Sigmoid colon (tissue), 7 donors: ENCODE results near the gene CTNND2. TPM values are rescaled to one million over a fixed set of nuclear protein-coding genes. Genes with fewer than 3 reads are reported as not detected.

ENCODE experiments used
- DNase-seq: peaks from one replicate; pipeline ENCODE4 v3.0.0-alpha.2; 2019
- H3K27ac ChIP-seq, 4 donors: fragments of 200-600 bp; sonication (generic); one replicate each; pipeline ENCODE4 v1.5.1; 2016 to 2019; ENCODE audit warnings: mild to moderate bottlenecking in 1 of 4
- H3K27me3 ChIP-seq, 3 donors: fragments of 200-600 bp; sonication (generic); one replicate each; pipeline ENCODE4 v1.5.1; 2019; ENCODE audit warnings: mild to moderate bottlenecking in 1 of 3
- H3K36me3 ChIP-seq, 4 donors: fragments of 200-600 bp; sonication (generic); one replicate each; pipeline ENCODE4 v1.5.1; 2016 to 2019
- H3K4me1 ChIP-seq, 4 donors: fragments of 200-600 bp; sonication (generic); one replicate each; pipeline ENCODE4 v1.5.1; 2017 to 2019
- H3K4me3 ChIP-seq, 4 donors: fragments of 200-600 bp; sonication (generic); one replicate each; pipeline ENCODE4 v1.5.1; 2017 to 2019; ENCODE audit warnings: mild to moderate bottlenecking in 2 of 4, moderate library complexity in 1 of 4
- H3K9me3 ChIP-seq, 4 donors: fragments of 200-600 bp in 3 of 4; sonication (generic) in 3 of 4; one replicate each; pipeline versions ENCODE4 v1.5.1 to v1.6.1; 2013 to 2019
- EP300 ChIP-seq, 4 donors: sonication (generic); formaldehyde crosslinking; IDR thresholded peaks; one replicate each; pipeline ENCODE4 v1.6.1; 2017; ENCODE audit warnings: antibody characterized with exemption in 4 of 4
- POLR2A ChIP-seq, 2 donors: fragments of 450-650 bp; IDR thresholded peaks; one replicate each; pipeline ENCODE4 v1.6.1; 2016; ENCODE audit warnings: antibody characterized with exemption in 2 of 2, mild to moderate bottlenecking in 2 of 2, moderate library complexity in 2 of 2
- POLR2AphosphoS5 ChIP-seq, 4 donors: sonication (generic); formaldehyde crosslinking; IDR thresholded peaks; one replicate each; pipeline ENCODE4 v1.6.1; 2017; ENCODE audit warnings: antibody characterized with exemption in 4 of 4
- WGBS, 2 donors: extraction: QIAGEN DNeasy Blood & Tissue Kit; methylation state at CpG; one replicate each; pipeline ENCODE4 v1.1.7; 2013; 5-methylcytosine and 5-hydroxymethylcytosine counted together
- intact Hi-C: fragments of 100-400 bp; cut with DNase I; formaldehyde crosslinking; loops from one replicate; pipeline ENCODE4 v1.15.1; 2023
- polyA plus RNA-seq, 3 donors: library from polyadenylated mRNA; stranded (reverse); fragments of 200-250 nt; gene quantifications; one replicate each; pipeline ENCODE4 v1.2.3, GENCODE V29; 2013
- total RNA-seq, 4 donors: library from RNA; depleted of rRNA; stranded (reverse); fragments of >200 nt; gene quantifications; one replicate each; pipeline ENCODE4 v1.1.0, GENCODE V29; 2016
- TF ChIP-seq, protein P1 (sequence below), 4 experiments: fragments of 450-650 bp in 3 of 4; fragments of 200-600 bp in 1 of 4; IDR thresholded peaks; one replicate each; pipeline ENCODE4 v1.5.1; 2016 to 2019; ENCODE audit warnings: antibody characterized with exemption in 4 of 4, mild to moderate bottlenecking in 3 of 4, moderate library complexity in 2 of 4
- donor health status: healthy with polysubstance abuse.
- donor health status: Bipolar disorder and iron deficiency.
- donor health status: healthy.

Gene CTNND2
- total and polyA plus RNA-seq, 7 donors: 0.36 to 2.5 (median 0.84) TPM; not detected in 1

GRCh38 chr5:10969684-10970180, 934.5 kb downstream of the CTNND2 start:
- Histone ChIP-seq H3K4me3 (no peak overlapping the region), H3K36me3 (no peaks in the 10 kb centered on the region), H3K27ac (no peak overlapping the region), H3K4me1 (no peaks in the 10 kb centered on the region), H3K27me3 (no peaks in the 10 kb centered on the region), H3K9me3 (no peaks in the 10 kb centered on the region)
- no peak for DNase-seq
- no peak for TF ChIP-seq EP300 (IDR thresholded peaks at IDR 0.05)
- no peak for TF ChIP-seq POLR2AphosphoS5 (IDR thresholded peaks at IDR 0.05)
- TF ChIP-seq, protein P1, sequence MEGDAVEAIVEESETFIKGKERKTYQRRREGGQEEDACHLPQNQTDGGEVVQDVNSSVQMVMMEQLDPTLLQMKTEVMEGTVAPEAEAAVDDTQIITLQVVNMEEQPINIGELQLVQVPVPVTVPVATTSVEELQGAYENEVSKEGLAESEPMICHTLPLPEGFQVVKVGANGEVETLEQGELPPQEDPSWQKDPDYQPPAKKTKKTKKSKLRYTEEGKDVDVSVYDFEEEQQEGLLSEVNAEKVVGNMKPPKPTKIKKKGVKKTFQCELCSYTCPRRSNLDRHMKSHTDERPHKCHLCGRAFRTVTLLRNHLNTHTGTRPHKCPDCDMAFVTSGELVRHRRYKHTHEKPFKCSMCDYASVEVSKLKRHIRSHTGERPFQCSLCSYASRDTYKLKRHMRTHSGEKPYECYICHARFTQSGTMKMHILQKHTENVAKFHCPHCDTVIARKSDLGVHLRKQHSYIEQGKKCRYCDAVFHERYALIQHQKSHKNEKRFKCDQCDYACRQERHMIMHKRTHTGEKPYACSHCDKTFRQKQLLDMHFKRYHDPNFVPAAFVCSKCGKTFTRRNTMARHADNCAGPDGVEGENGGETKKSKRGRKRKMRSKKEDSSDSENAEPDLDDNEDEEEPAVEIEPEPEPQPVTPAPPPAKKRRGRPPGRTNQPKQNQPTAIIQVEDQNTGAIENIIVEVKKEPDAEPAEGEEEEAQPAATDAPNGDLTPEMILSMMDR (IDR thresholded peaks at IDR 0.05): no peak
- no peak for TF ChIP-seq POLR2A (IDR thresholded peaks at IDR 0.05)
- intact Hi-C loops: no loop called here
- WGBS, 2 donors: 77 to 87% methylated on average over 8 of the region's 8 CpGs

GRCh38 chr5:10964806-10965205, 939.4 kb downstream of the CTNND2 start:
- no peaks in the 10 kb centered on the region for H3K36me3 ChIP-seq
- no peaks in the 10 kb centered on the region for H3K4me1 ChIP-seq
- WGBS, 2 donors: 61 to 82% methylated on average over 6 of the region's 6 CpGs
- no peak for DNase-seq
- no peaks in the 10 kb centered on the region for H3K9me3 ChIP-seq
- no peak overlapping the region for H3K4me3 ChIP-seq
- no peaks in the 10 kb centered on the region for H3K27me3 ChIP-seq
- no peak for TF ChIP-seq POLR2AphosphoS5 (IDR thresholded peaks at IDR 0.05)
- no peak for TF ChIP-seq POLR2A (IDR thresholded peaks at IDR 0.05)
- no peak for TF ChIP-seq EP300 (IDR thresholded peaks at IDR 0.05)
- TF ChIP-seq, protein P1 (IDR thresholded peaks at IDR 0.05): no peak
- intact Hi-C loops: no loop called here
- no peak overlapping the region for H3K27ac ChIP-seq

- Histone ChIP-seq H3K27me3 (no peaks in the 10 kb centered on the region), H3K4me3 (no peak overlapping the region), H3K36me3 (no peaks in the 10 kb centered on the region), H3K9me3 (no peaks in the 10 kb centered on the region), H3K4me1 (no peaks in the 10 kb centered on the region), H3K27ac (no peak overlapping the region)
- intact Hi-C loops: no loop called here
- no peak for DNase-seq
- TF ChIP-seq POLR2AphosphoS5 (IDR thresholded peaks at IDR 0.05) (no peak), EP300 (IDR thresholded peaks at IDR 0.05) (no peak), POLR2A (IDR thresholded peaks at IDR 0.05) (no peak)
These were observed 945.5 kb downstream of the CTNND2 start for GRCh38 chr5:10958728-10959127.

- no peaks in the 10 kb centered on the region for H3K4me1 ChIP-seq
- no peaks in the 10 kb centered on the region for H3K27me3 ChIP-seq
- H3K27ac ChIP-seq: no peak overlapping the region
- 84 to 88% methylated on average over 5 of the region's 5 CpGs for WGBS, 2 donors
- intact Hi-C loops: no loop called here
- TF ChIP-seq POLR2A (IDR thresholded peaks at IDR 0.05) (no peak), POLR2AphosphoS5 (IDR thresholded peaks at IDR 0.05) (no peak), EP300 (IDR thresholded peaks at IDR 0.05) (no peak)
- TF ChIP-seq, protein P1 (IDR thresholded peaks at IDR 0.05): no peak
- H3K4me3 ChIP-seq: no peak overlapping the region
- no peaks in the 10 kb centered on the region for H3K36me3 ChIP-seq
- DNase-seq: no peak
- H3K9me3 ChIP-seq: no peaks in the 10 kb centered on the region
These were observed 954.2 kb downstream of the CTNND2 start for GRCh38 chr5:10949856-10950630.

DNA sequence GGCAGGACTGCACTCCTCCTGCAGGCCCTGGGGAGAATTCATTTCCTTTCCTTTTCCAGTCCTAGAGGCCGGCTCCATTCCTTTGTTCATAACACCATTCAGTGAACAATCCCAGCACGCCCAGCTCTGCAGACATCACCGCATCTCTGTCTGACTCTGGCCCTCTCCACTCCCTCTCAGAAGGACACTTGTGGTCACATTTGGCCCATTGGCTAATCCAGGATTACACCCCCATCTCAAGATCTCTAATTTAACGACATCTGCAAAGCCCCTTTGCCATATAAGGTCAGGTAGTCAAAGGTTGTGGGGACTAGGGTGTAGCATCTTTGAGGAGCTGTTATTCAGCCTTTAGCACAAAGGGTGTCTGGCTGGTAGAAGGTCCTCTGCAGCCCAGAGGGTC, 958.2 kb downstream of the CTNND2 start:
- Histone ChIP-seq H3K4me1 (no peaks in the 10 kb centered on the region), H3K4me3 (no peak overlapping the region), H3K9me3 (no peaks in the 10 kb centered on the region), H3K27ac (no peak overlapping the region), H3K36me3 (no peaks in the 10 kb centered on the region), H3K27me3 (no peaks in the 10 kb centered on the region)
- intact Hi-C loops: no loop called here
- WGBS, 2 donors: 59 to 75% methylated on average over 4 of the region's 4 CpGs
- DNase-seq: no peak
- TF ChIP-seq POLR2AphosphoS5 (IDR thresholded peaks at IDR 0.05): no peak
- no peak for TF ChIP-seq POLR2A (IDR thresholded peaks at IDR 0.05)
- TF ChIP-seq, protein P1 (IDR thresholded peaks at IDR 0.05): no peak
